HG03457 (cell line): ENCODE results near the gene VDR.
"Not testable (repeated sequence)": the region's sequence is repeated elsewhere in the genome, so short reads cannot be mapped to it uniquely, and the experiment has no call there.

Experiments
- ATAC-seq: cut with Tn5 transposase; IDR thresholded peaks from one replicate; pipeline ENCODE4 v1.9.1; 2021; ENCODE audit warnings: moderate number of reproducible peaks; ENCODE audit not compliant: unreplicated experiment

The VDR gene

GRCh38 chr12:47817272-47818006 is 87.4 kb downstream of the VDR start:
- no peak for ATAC-seq

GRCh38 chr12:47816403-47817271 is 88.2 kb downstream of the VDR start:
- no peak for ATAC-seq

GRCh38 chr12:47815447-47815846 is 89.3 kb downstream of the VDR start:
- not testable (repeated sequence) for ATAC-seq

GRCh38 chr12:47814539-47815170 is 90.1 kb downstream of the VDR start:
- no peak for ATAC-seq

GRCh38 chr12:47813511-47814196 is 91.1 kb downstream of the VDR start:
- ATAC-seq, result peak; percentile 10

- peak; percentile 62 for ATAC-seq
Observed at GRCh38 chr12:47812797-47813510, 91.8 kb downstream of the VDR start.

GRCh38 chr12:47811581-47812484 is 93.0 kb downstream of the VDR start:
- ATAC-seq, result no peak

- no peak for ATAC-seq
Observed at GRCh38 chr12:47811072-47811396, 93.8 kb downstream of the VDR start.

GRCh38 chr12:47809518-47809917 is 95.3 kb downstream of the VDR start:
- ATAC-seq, result not testable (repeated sequence)

GRCh38 chr12:47808574-47809365 is 96.0 kb downstream of the VDR start:
- ATAC-seq, result no peak

GRCh38 chr12:47808050-47808449 is 96.7 kb downstream of the VDR start:
- peak; percentile 41 for ATAC-seq

GRCh38 chr12:47807338-47807737 is 97.5 kb downstream of the VDR start:
- ATAC-seq, result no peak

GRCh38 chr12:47805417-47805816 is 99.4 kb downstream of the VDR start:
- no peak for ATAC-seq

- no peak for ATAC-seq
Observed at GRCh38 chr12:47804171-47804570, 100.6 kb downstream of the VDR start.

- ATAC-seq, result no peak
Observed at GRCh38 chr12:47803191-47803875, 101.5 kb downstream of the VDR start.

- ATAC-seq, result no peak
Observed at GRCh38 chr12:47802312-47802711, 102.5 kb downstream of the VDR start.

GRCh38 chr12:47801904-47802246 is 102.9 kb downstream of the VDR start:
- no peak for ATAC-seq

GRCh38 chr12:47801170-47801903 is 103.5 kb downstream of the VDR start:
- ATAC-seq, result no peak
